HCT116 (cell line): ENCODE data around the gene FAF2.

Source experiments
- ATF3 ChIP-seq: IDR thresholded peaks from 2 replicates; pipeline ENCODE4 v1.6.1; 2012
- CEBPB ChIP-seq: IDR thresholded peaks from 2 replicates; pipeline ENCODE4 v1.6.1; 2012; ENCODE audit warnings: low read depth
- EGR1 ChIP-seq: IDR thresholded peaks from 2 replicates; pipeline ENCODE4 v1.6.1; 2012; ENCODE audit warnings: low read depth
- EZH2 ChIP-seq: fragments of 200-600 bp; sonication (generic); IDR thresholded peaks from 2 replicates; pipeline ENCODE4 v1.6.1; 2017; ENCODE audit warnings: antibody characterized with exemption, mixed run types
- EZH2phosphoT487 ChIP-seq: fragments of 200-600 bp; IDR thresholded peaks from 2 replicates; pipeline ENCODE4 v1.6.1; 2018; ENCODE audit warnings: antibody characterized with exemption, borderline replicate concordance
- SP1 ChIP-seq: IDR thresholded peaks from 2 replicates; pipeline ENCODE4 v1.6.1; 2012; ENCODE audit warnings: low read depth
- YY1 ChIP-seq: IDR thresholded peaks from 2 replicates; pipeline ENCODE4 v1.6.1; 2011; ENCODE audit warnings: low read length, low read depth, moderate library complexity, mild to moderate bottlenecking; ENCODE audit not compliant: insufficient replicate concordance; ENCODE audit errors: extremely low read depth

GRCh38 chr5:176503496-176503895, 55.3 kb downstream of the FAF2 start:
- TF ChIP-seq SP1 (no peak), EZH2phosphoT487 (no peak), EZH2 (no peak), ATF3 (no peak), YY1 (no peak), CEBPB (no peak), EGR1 (no peak)
